ENCODE measurements around the gene TTC21A.

The TTC21A gene

GRCh38 chr3:39098473-39099000 is 8.9 kb upstream of the TTC21A start:
- DNase-seq: no peak

- DNase-seq: no peak
Observed at GRCh38 chr3:39099242-39099641, 8.2 kb upstream of the TTC21A start.

GRCh38 chr3:39099738-39100499 is 7.6 kb upstream of the TTC21A start:
- DNase-seq: no peak

GRCh38 chr3:39100500-39100886 is 7.0 kb upstream of the TTC21A start:
- no peak for DNase-seq

- DNase-seq: no peak
Observed at GRCh38 chr3:39101022-39101689, 6.3 kb upstream of the TTC21A start.

- DNase-seq: no peak
Observed at GRCh38 chr3:39102504-39103323, 4.8 kb upstream of the TTC21A start.

- DNase-seq: no peak
Observed at GRCh38 chr3:39103324-39103693, 4.2 kb upstream of the TTC21A start.

GRCh38 chr3:39103791-39104552 is 3.5 kb upstream of the TTC21A start:
- DNase-seq: no peak

GRCh38 chr3:39104961-39105686 is 2.4 kb upstream of the TTC21A start:
- DNase-seq: no peak

- no peak for DNase-seq
Observed at GRCh38 chr3:39105687-39106063, 1.8 kb upstream of the TTC21A start.

- no peak for DNase-seq
Observed at GRCh38 chr3:39106281-39106811, 1.1 kb upstream of the TTC21A start.

GRCh38 chr3:39106851-39107387 is 561 bp upstream of the TTC21A start:
- no peak for DNase-seq

- no peak for DNase-seq
Observed at GRCh38 chr3:39108200-39108710, 775 bp downstream of the TTC21A start.

- DNase-seq: no peak
Observed at GRCh38 chr3:39109086-39109485, 1.6 kb downstream of the TTC21A start.

- DNase-seq: no peak
Observed at GRCh38 chr3:39110041-39110639, 2.7 kb downstream of the TTC21A start.

GRCh38 chr3:39112113-39112512 is 4.6 kb downstream of the TTC21A start:
- no peak for DNase-seq

GRCh38 chr3:39112535-39112934 is 5.1 kb downstream of the TTC21A start:
- DNase-seq: no peak

GRCh38 chr3:39113291-39113690 is 5.8 kb downstream of the TTC21A start:
- no peak for DNase-seq

GRCh38 chr3:39114456-39114855 is 7.0 kb downstream of the TTC21A start:
- no peak for DNase-seq

GRCh38 chr3:39115870-39116269 is 8.4 kb downstream of the TTC21A start:
- no peak for DNase-seq

- DNase-seq: no peak
Observed at GRCh38 chr3:39118079-39118478, 10.6 kb downstream of the TTC21A start.
